Neural progenitor cell (in vitro differentiated cells): ENCODE data around the gene PADI2. TPM values are rescaled to one million over a fixed set of nuclear protein-coding genes. Genes with fewer than 3 reads are reported as not detected.

ENCODE experiments used
- DNase-seq: peaks from one replicate; pipeline ENCODE4 v3.0.0-alpha.2; 2016; ENCODE audit warnings: low spot score
- H2AFZ ChIP-seq: fragments of 200-600 bp; sonication (generic); replicated peaks from 2 replicates; pipeline ENCODE4 v1.6.1; 2016; ENCODE audit warnings: antibody characterized with exemption
- H3F3A ChIP-seq: fragments of 200-600 bp; sonication (generic); 2 replicates; pipeline ENCODE4 v1.6.1; 2016; ENCODE audit warnings: antibody characterized with exemption, low read depth
- H3K27ac ChIP-seq: fragments of 200-600 bp; sonication (generic); 2 replicates; pipeline ENCODE4 v1.5.1; 2016; ENCODE audit warnings: mild to moderate bottlenecking
- H3K27me3 ChIP-seq: fragments of 200-600 bp; sonication (generic); 2 replicates; pipeline ENCODE4 v1.6.1; 2016; ENCODE audit warnings: mild to moderate bottlenecking, moderate library complexity
- H3K36me3 ChIP-seq: fragments of 200-600 bp; sonication (generic); 2 replicates; pipeline ENCODE4 v1.5.1; 2016
- H3K4me1 ChIP-seq: fragments of 200-600 bp; sonication (generic); 2 replicates; pipeline ENCODE4 v1.6.1; 2016; ENCODE audit warnings: mixed run types
- H3K4me2 ChIP-seq: fragments of 200-600 bp; sonication (generic); 2 replicates; pipeline ENCODE4 v1.6.1; 2016
- H3K4me3 ChIP-seq: fragments of 200-600 bp; sonication (generic); 2 replicates; pipeline ENCODE4 v1.5.1; 2016
- H3K79me2 ChIP-seq: fragments of 200-600 bp; sonication (generic); 2 replicates; pipeline ENCODE4 v1.6.1; 2016; ENCODE audit warnings: low read depth
- H3K9ac ChIP-seq: fragments of 200-600 bp; sonication (generic); 2 replicates; pipeline ENCODE4 v1.6.1; 2016
- H3K9me3 ChIP-seq: fragments of 200-600 bp; sonication (generic); 2 replicates; pipeline ENCODE4 v1.5.1; 2016; ENCODE audit warnings: low read depth
- H4K20me1 ChIP-seq: fragments of 200-600 bp; sonication (generic); 2 replicates; pipeline ENCODE4 v1.6.1; 2016; ENCODE audit warnings: low read depth
- H3K27ac Mint-ChIP-seq: 3 replicates; pipeline ENCODE4 v1.8.0; 2021; ENCODE audit warnings: mixed read lengths
- H3K27me3 Mint-ChIP-seq: 2 replicates; pipeline ENCODE4 v1.8.0; 2022; ENCODE audit warnings: low read depth, mild to moderate bottlenecking, inconsistent platforms, moderate library complexity, mixed read lengths; ENCODE audit not compliant: insufficient read depth
- H3K36me3 Mint-ChIP-seq: 3 replicates; pipeline ENCODE4 v1.8.0; 2021; ENCODE audit warnings: mixed read lengths
- H3K4me1 Mint-ChIP-seq: 3 replicates; pipeline ENCODE4 v1.8.0; 2021; ENCODE audit warnings: mixed read lengths
- H3K4me3 Mint-ChIP-seq: 3 replicates; pipeline ENCODE4 v1.8.0; 2021; ENCODE audit warnings: mild to moderate bottlenecking, moderate library complexity, mixed read lengths
- H3K9me3 Mint-ChIP-seq: 3 replicates; pipeline ENCODE4 v1.8.0; 2020; ENCODE audit warnings: mixed read lengths
- CTCF ChIP-seq: fragments of 200-600 bp; sonication (generic); IDR thresholded peaks from 2 replicates; pipeline ENCODE4 v1.5.1; 2017; ENCODE audit warnings: antibody characterized with exemption, mild to moderate bottlenecking
- EZH2 ChIP-seq: fragments of 200-600 bp; sonication (generic); IDR thresholded peaks from 2 replicates; pipeline ENCODE4 v1.6.1; 2017; ENCODE audit warnings: antibody characterized with exemption, mild to moderate bottlenecking, moderate library complexity
- EZH2phosphoT487 ChIP-seq: fragments of 200-600 bp; sonication (generic); IDR thresholded peaks from 2 replicates; pipeline ENCODE4 v1.6.1; 2017; ENCODE audit warnings: antibody characterized with exemption
- total RNA-seq: library from RNA; depleted of rRNA; stranded (reverse); fragments of >200 nt; gene quantifications from 2 replicates; pipeline ENCODE4 v1.2.3, GENCODE V29; 2015; ENCODE audit warnings: low replicate concordance

The PADI2 gene
- total RNA-seq, 1 donor from 2014 or later: 0.77 TPM

GRCh38 chr1:17143760-17144159 is 24.5 kb upstream of the PADI2 start:
- no peaks in the 10 kb centered on the region for H3K9me3 ChIP-seq
- Mint-ChIP-seq H3K4me1 (peaks cover 8% of the 10 kb centered on the region), H3K9me3 (no peaks in the 10 kb centered on the region), H3K4me3 (no peak overlapping the region), H3K27ac (no peak overlapping the region), H3K27me3 (peaks cover 2% of the 10 kb centered on the region), H3K36me3 (no peaks in the 10 kb centered on the region)
- H4K20me1 ChIP-seq: no peaks in the 10 kb centered on the region
- H3F3A ChIP-seq: no peaks in the 10 kb centered on the region
- no peak overlapping the region for H2AFZ ChIP-seq
- no peak overlapping the region for H3K9ac ChIP-seq
- TF ChIP-seq EZH2phosphoT487 (no peak), EZH2 (no peak), CTCF (no peak)
- no peaks in the 10 kb centered on the region for H3K36me3 ChIP-seq
- H3K4me2 ChIP-seq: no peak overlapping the region
- no peak for DNase-seq
- H3K27me3 ChIP-seq: no peaks in the 10 kb centered on the region
- H3K79me2 ChIP-seq: no peaks in the 10 kb centered on the region
- H3K27ac ChIP-seq: no peak overlapping the region
- H3K4me3 ChIP-seq: no peak overlapping the region
- no peaks in the 10 kb centered on the region for H3K4me1 ChIP-seq

- no peak overlapping the region for H3K4me2 ChIP-seq
- TF ChIP-seq EZH2phosphoT487: no peak
- no peak for TF ChIP-seq EZH2
- no peak for TF ChIP-seq CTCF
- Mint-ChIP-seq H3K27ac (no peak overlapping the region), H3K27me3 (peaks cover 2% of the 10 kb centered on the region), H3K4me3 (no peak overlapping the region), H3K36me3 (no peaks in the 10 kb centered on the region), H3K4me1 (peaks cover 11% of the 10 kb centered on the region), H3K9me3 (no peaks in the 10 kb centered on the region)
- H3K36me3 ChIP-seq: no peaks in the 10 kb centered on the region
- no peaks in the 10 kb centered on the region for H4K20me1 ChIP-seq
- no peaks in the 10 kb centered on the region for H3K9me3 ChIP-seq
- no peaks in the 10 kb centered on the region for H3K4me1 ChIP-seq
- H3K4me3 ChIP-seq: no peak overlapping the region
- no peak for DNase-seq
- no peaks in the 10 kb centered on the region for H3K79me2 ChIP-seq
- no peaks in the 10 kb centered on the region for H3K27me3 ChIP-seq
- no peak overlapping the region for H3K27ac ChIP-seq
- H3F3A ChIP-seq: no peaks in the 10 kb centered on the region
- no peak overlapping the region for H3K9ac ChIP-seq
- no peak overlapping the region for H2AFZ ChIP-seq
Measured at GRCh38 chr1:17141441-17142197, 22.4 kb upstream of the PADI2 start.

- Histone ChIP-seq H3K27ac (no peak overlapping the region), H3K79me2 (no peaks in the 10 kb centered on the region), H2AFZ (no peak overlapping the region), H3K9ac (no peak overlapping the region), H3K27me3 (no peaks in the 10 kb centered on the region), H3K4me2 (no peak overlapping the region), H3K4me3 (no peak overlapping the region), H3K9me3 (no peaks in the 10 kb centered on the region), H3K36me3 (no peaks in the 10 kb centered on the region), H3K4me1 (no peaks in the 10 kb centered on the region), H3F3A (no peaks in the 10 kb centered on the region), H4K20me1 (no peaks in the 10 kb centered on the region)
- H3K4me3 Mint-ChIP-seq: no peak overlapping the region
- H3K4me1 Mint-ChIP-seq: peaks cover 11% of the 10 kb centered on the region
- H3K27ac Mint-ChIP-seq: no peak overlapping the region
- no peak for TF ChIP-seq CTCF
- TF ChIP-seq EZH2phosphoT487: no peak
- TF ChIP-seq EZH2: no peak
- H3K9me3 Mint-ChIP-seq: no peaks in the 10 kb centered on the region
- DNase-seq: no peak
- H3K27me3 Mint-ChIP-seq: peaks cover 2% of the 10 kb centered on the region
- no peaks in the 10 kb centered on the region for H3K36me3 Mint-ChIP-seq
Measured at GRCh38 chr1:17140279-17140678, 21.0 kb upstream of the PADI2 start.
